Duodenal mucosa (tissue), 2 donors: ENCODE data around the gene MED26.
A peak's percentile ranks its signal among the peaks of the same experiment; 100 is the strongest.
"Not testable (repeated sequence)": the region's sequence is repeated elsewhere in the genome, so short reads cannot be mapped to it uniquely, and the experiment has no call there.

ENCODE experiments used
- H3K27ac ChIP-seq: one replicate; pipeline ENCODE4 v1.7.0; 2013; ENCODE audit warnings: low read depth, low read length
- H3K27me3 ChIP-seq, 2 donors: one replicate each; pipeline ENCODE4 v1.7.0; 2013; ENCODE audit warnings: low read length in 2 of 2, control low read depth in 1 of 2; ENCODE audit not compliant: insufficient read depth in 2 of 2, control insufficient read depth in 1 of 2
- H3K36me3 ChIP-seq, 2 donors: one replicate each; pipeline ENCODE4 v1.7.0; 2013; ENCODE audit warnings: low read length in 2 of 2, control low read depth in 1 of 2; ENCODE audit not compliant: insufficient read depth in 2 of 2, control insufficient read depth in 1 of 2
- H3K4me1 ChIP-seq, 2 donors: one replicate each; pipeline ENCODE4 v1.7.0; 2013; ENCODE audit warnings: low read length in 2 of 2, control low read depth in 1 of 2; ENCODE audit not compliant: insufficient read depth in 2 of 2, control insufficient read depth in 1 of 2
- H3K4me3 ChIP-seq, 2 donors: one replicate each; pipeline ENCODE4 v1.7.0; 2013; ENCODE audit warnings: low read length in 2 of 2, low read depth in 1 of 2
- H3K9ac ChIP-seq, 2 donors: one replicate each; pipeline ENCODE4 v1.7.0; 2013; ENCODE audit warnings: low read length in 2 of 2, low read depth in 1 of 2
- H3K9me3 ChIP-seq, 2 donors: one replicate each; pipeline ENCODE4 v1.7.0; 2013; ENCODE audit warnings: low read length in 2 of 2, control low read depth in 1 of 2; ENCODE audit not compliant: control insufficient read depth in 1 of 2

Gene MED26

DNA sequence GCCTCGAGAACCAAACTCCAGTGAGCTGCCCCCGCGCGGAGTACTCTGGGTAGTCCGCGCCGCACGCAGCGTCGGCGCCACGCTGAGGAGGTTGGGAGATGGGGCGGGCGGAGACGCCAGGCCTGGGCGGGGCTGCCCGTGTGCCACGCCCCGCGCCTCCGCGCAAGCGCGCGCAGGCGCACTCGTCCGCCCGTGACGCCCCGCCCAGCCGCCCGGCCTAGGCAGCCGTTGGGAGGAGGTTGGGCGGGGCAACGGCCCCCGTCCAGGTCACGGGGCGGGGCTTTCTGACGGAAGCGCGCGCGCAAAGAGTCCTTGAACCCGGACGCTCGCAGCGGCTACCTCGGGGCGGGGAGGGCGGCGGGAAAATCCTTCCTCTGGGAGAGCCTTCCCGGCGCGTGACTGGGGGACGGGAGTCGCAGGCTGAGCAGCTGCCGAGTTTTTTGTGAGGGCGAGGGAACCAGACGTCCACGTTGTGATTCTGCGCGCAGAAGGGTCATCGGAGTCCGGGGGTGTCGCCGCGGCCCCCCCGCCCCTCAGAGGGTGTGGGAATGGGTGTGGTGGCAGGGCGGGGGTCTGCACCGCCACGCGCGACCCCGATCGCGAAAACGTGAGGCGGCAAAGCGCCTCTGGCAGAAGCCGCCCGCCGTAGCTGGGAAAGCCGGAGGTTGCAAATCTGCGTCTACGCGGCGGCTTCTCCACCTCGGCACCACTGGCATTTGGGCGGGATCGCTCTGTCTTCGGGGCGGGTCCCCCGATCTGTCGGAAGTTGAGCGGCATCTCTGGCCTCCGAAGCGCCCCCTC is at the start of gene MED26:
MED26 (minus strand) TSS at position 22 of the 801 bp plus-strand sequence. CDS start 261 bp downstream, outside the sequence.
- Histone ChIP-seq H3K27ac (peak within 1 kb of the TSS; percentile 94), H3K9ac (peak within 1 kb of the TSS; percentile 91 to 99), H3K4me1 (peaks cover 17 to 30% of the 10 kb centered on the region in 2 donors), H3K27me3 (no peaks in the 10 kb centered on the region), H3K9me3 (no peaks in the 10 kb centered on the region), H3K36me3 (peaks cover 9 to 38% of the 10 kb centered on the region in 2 donors), H3K4me3 (peak within 1 kb of the TSS; percentile 90 to 95)

DNA sequence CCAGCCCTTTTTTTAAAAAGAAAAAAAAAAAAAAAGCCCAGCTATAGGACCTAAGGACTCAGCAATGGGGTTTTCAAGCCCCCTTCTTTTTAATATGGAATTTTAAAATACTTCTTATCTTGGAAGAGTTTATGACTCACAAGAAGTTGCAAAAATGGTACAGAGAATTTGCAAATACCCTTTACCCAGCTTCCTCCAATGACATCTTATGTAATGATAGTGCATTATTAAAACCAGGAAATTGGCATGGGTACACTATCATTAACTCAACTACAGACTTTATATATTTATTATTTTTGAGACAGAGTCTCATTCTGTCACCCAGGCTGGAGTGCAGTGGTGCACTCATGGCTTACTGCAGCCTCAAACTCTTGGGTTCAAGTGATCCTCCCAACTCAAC is 49.1 kb upstream of the MED26 start:
- Histone ChIP-seq H3K9ac (no peak overlapping the region), H3K36me3 (peaks cover 0 to 9% of the 10 kb centered on the region in 2 donors), H3K4me3 (no peak overlapping the region), H3K27me3 (no peaks in the 10 kb centered on the region), H3K9me3 (peaks cover 0 to 9% of the 10 kb centered on the region in 2 donors), H3K27ac (no peak overlapping the region), H3K4me1 (no peaks in the 10 kb centered on the region)

GRCh38 chr19:16676101-16676798 is 48.2 kb upstream of the MED26 start:
- H3K27me3 ChIP-seq, result no peaks in the 10 kb centered on the region

GRCh38 chr19:16673839-16674238 is 45.8 kb upstream of the MED26 start:
- not testable (repeated sequence) for H3K36me3 ChIP-seq, H3K4me1 ChIP-seq, H3K9me3 ChIP-seq, H3K4me3 ChIP-seq, H3K9ac ChIP-seq, H3K27me3 ChIP-seq, H3K27ac ChIP-seq

More at GRCh38 chr19:16676101-16676798, 48.2 kb upstream of the MED26 start:
- Histone ChIP-seq H3K4me1 (no peaks in the 10 kb centered on the region), H3K9ac (no peak overlapping the region), H3K36me3 (peaks cover 0 to 4% of the 10 kb centered on the region in 2 donors), H3K9me3 (peaks cover 0 to 5% of the 10 kb centered on the region in 2 donors), H3K27ac (no peak overlapping the region), H3K4me3 (no peak overlapping the region)

DNA sequence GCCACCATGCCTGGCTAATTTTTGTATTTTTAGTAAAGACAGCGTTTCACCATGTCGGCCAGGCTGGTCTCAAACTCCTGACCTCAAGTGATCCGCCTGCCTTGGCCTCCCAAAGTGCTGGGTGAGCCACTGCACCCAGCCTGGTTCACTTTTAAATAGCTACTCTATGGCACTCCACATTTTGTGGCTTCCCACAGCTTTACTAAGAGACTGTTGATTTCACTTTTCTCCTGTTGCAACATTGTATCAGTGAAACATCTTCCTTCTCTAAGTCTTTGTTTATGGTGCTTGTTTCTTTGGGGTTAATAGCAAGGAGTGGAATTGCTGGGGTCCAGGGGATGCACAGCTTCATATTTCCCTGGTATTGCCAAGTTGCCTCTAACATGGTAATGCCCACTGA is 45.2 kb upstream of the MED26 start:
- H3K9me3 ChIP-seq, result no peaks in the 10 kb centered on the region
- no peak overlapping the region for H3K9ac ChIP-seq
- no peaks in the 10 kb centered on the region for H3K27me3 ChIP-seq
- H3K4me1 ChIP-seq, result no peaks in the 10 kb centered on the region
- H3K4me3 ChIP-seq, result no peak overlapping the region
- H3K27ac ChIP-seq, result no peak overlapping the region
- no peaks in the 10 kb centered on the region for H3K36me3 ChIP-seq

GRCh38 chr19:16671652-16672274 is 43.8 kb upstream of the MED26 start:
- Histone ChIP-seq H3K27me3 (no peaks in the 10 kb centered on the region), H3K9me3 (no peaks in the 10 kb centered on the region), H3K4me3 (no peak overlapping the region), H3K9ac (no peak overlapping the region), H3K4me1 (no peaks in the 10 kb centered on the region), H3K27ac (no peak overlapping the region), H3K36me3 (no peaks in the 10 kb centered on the region)

DNA sequence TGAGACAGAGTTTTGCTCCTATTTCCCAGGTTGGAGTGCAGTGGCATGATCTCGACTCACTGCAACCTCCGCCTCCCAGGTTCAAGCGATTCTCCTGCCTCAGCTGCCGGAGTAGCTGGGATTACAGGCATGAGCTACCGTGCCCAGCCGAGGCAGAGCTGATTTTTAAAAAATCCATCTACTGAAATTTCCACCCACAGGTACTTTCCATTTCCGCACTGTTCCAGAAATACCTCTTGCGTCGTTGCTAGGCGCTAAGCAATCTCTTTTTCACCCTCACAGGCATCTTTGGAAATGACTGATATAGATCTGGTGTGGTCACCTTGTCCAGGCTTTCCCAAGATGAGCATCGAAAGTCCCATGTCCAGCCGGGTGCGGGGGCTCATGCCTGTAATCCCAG is 42.3 kb upstream of the MED26 start:
- no peak overlapping the region for H3K9ac ChIP-seq
- no peaks in the 10 kb centered on the region for H3K36me3 ChIP-seq
- H3K27me3 ChIP-seq, result no peaks in the 10 kb centered on the region
- no peaks in the 10 kb centered on the region for H3K4me1 ChIP-seq
- no peak overlapping the region for H3K27ac ChIP-seq
- no peak overlapping the region for H3K4me3 ChIP-seq
- no peaks in the 10 kb centered on the region for H3K9me3 ChIP-seq

DNA sequence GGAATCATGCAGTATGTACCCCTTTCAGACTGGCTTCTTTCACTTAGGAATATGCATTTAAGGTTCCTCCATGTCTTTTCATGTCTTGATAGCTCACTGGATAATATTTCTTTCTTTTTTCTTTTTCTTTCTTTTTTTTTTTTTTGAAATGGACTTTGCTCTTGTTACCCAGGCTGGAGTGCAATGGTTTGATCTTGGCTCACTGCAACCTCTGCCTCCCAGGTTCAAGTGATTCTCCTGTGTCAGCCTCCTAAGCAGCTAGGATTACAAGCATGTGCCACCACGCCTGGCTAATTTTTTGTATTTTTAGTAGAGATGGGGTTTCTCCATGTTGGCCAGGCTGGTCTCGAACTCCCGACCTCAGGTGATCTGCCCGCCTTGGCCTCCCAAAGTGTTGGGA is 40.7 kb upstream of the MED26 start:
- H3K4me3 ChIP-seq, H3K4me1 ChIP-seq, H3K27me3 ChIP-seq, H3K9ac ChIP-seq, H3K9me3 ChIP-seq, H3K27ac ChIP-seq, H3K36me3 ChIP-seq: not testable (repeated sequence)

DNA sequence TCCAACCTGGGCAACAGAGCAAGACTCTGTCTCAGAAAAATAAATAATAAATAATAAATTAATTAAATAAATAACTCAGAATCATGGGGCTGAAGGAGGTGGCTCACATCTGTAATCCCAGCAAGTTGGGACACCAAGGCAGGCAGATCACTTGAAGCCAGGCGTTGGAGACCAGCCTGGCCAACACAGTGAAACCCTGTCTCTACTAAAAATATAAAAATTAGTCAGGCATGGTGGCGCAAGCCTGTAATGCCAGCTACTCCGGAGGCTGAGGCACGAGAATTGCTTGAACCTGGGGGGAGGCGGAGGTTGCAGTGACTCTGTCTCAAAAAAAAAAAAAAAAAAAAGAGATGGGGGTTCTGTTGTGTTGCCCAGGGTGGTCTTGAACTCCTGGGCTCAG is 40.2 kb upstream of the MED26 start:
- Histone ChIP-seq H3K9me3 (no peaks in the 10 kb centered on the region), H3K4me1 (peaks cover 0 to 6% of the 10 kb centered on the region in 2 donors), H3K27me3 (no peaks in the 10 kb centered on the region), H3K36me3 (no peaks in the 10 kb centered on the region), H3K27ac (no peak overlapping the region), H3K4me3 (no peak overlapping the region), H3K9ac (no peak overlapping the region)

GRCh38 chr19:16661480-16662034 is 33.6 kb upstream of the MED26 start:
- peak overlapping the region; percentile 36 to 54 for H3K9ac ChIP-seq
- H3K27ac ChIP-seq, result no peak overlapping the region
- peak overlapping the region; percentile 65 to 91 for H3K4me3 ChIP-seq
- H3K4me1 ChIP-seq, result peaks cover 5 to 37% of the 10 kb centered on the region in 2 donors
- H3K36me3 ChIP-seq, result peaks cover 5 to 16% of the 10 kb centered on the region in 2 donors
- H3K9me3 ChIP-seq, result no peaks in the 10 kb centered on the region
- no peaks in the 10 kb centered on the region for H3K27me3 ChIP-seq
